Fibroblast of lung (primary cell): ENCODE data around the gene RTP3.

ENCODE experiments used
- EZH2 ChIP-seq: IDR thresholded peaks from 2 replicates; pipeline ENCODE4 v1.5.1; 2012; ENCODE audit warnings: low read length, control low read depth, mild to moderate bottlenecking; ENCODE audit errors: missing control alignments
- TF ChIP-seq, protein P1 (sequence below), 2 donors: IDR thresholded peaks in 1 of 2; conservative IDR thresholded peaks in 1 of 2; 1 replicate in 1 of 2; 2 replicates in 1 of 2; pipeline ENCODE4 v1.5.1; 2011 to 2012; ENCODE audit warnings: low read length in 2 of 2, control low read depth in 1 of 2, inconsistent platforms in 1 of 2, low read depth in 1 of 2, mild to moderate bottlenecking in 1 of 2

DNA sequence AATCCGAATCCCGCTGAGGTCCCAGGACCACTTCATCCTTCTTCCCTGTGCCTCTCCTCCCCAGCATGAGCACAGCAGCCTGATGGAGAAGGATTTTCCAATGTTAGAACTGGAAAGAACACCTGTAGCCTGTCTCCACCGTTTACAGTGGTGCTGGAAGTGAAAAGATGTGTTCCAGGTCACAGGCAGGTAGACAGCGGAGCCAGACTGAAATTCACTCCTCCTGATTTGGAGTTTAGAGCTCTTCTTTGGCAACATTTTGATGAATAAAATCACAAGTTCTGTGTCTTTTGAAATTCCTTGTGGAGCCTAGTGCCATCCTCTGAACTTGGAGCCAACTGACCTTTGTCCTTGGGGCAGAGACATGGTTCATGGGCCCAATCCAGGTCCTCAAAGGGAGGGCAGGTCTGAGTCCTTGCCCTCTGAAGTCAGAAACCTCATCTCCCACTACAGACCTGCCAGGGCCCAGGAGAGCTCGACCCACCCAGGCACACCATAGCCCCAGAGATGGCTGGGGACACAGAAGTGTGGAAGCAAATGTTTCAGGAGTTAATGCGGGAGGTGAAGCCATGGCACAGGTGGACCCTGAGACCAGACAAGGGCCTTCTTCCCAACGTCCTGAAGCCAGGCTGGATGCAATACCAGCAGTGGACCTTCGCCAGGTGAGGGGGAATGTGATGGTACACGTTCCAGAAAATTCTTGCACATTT, at the start of gene RTP3:
- TF ChIP-seq, protein P1, sequence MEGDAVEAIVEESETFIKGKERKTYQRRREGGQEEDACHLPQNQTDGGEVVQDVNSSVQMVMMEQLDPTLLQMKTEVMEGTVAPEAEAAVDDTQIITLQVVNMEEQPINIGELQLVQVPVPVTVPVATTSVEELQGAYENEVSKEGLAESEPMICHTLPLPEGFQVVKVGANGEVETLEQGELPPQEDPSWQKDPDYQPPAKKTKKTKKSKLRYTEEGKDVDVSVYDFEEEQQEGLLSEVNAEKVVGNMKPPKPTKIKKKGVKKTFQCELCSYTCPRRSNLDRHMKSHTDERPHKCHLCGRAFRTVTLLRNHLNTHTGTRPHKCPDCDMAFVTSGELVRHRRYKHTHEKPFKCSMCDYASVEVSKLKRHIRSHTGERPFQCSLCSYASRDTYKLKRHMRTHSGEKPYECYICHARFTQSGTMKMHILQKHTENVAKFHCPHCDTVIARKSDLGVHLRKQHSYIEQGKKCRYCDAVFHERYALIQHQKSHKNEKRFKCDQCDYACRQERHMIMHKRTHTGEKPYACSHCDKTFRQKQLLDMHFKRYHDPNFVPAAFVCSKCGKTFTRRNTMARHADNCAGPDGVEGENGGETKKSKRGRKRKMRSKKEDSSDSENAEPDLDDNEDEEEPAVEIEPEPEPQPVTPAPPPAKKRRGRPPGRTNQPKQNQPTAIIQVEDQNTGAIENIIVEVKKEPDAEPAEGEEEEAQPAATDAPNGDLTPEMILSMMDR (conservative IDR thresholded peaks at IDR 0.05 in 1 of 2, IDR thresholded peaks at IDR 0.05 in 1 of 2; ENCODE audit: low read depth in 1 of 2, low read length in 2 of 2): no peak
- no peak for TF ChIP-seq EZH2
